GM21367 (cell line): ENCODE measurements around the gene RCSD1.
"Not testable (repeated sequence)": the region's sequence is repeated elsewhere in the genome, so short reads cannot be mapped to it uniquely, and the experiment has no call there.

ENCODE experiments used
- ATAC-seq: cut with Tn5 transposase; IDR thresholded peaks from one replicate; pipeline ENCODE4 v1.9.1; 2021; ENCODE audit not compliant: unreplicated experiment

Gene RCSD1

GRCh38 chr1:167629681-167630567 lies at the start of gene RCSD1:
TSS of gene RCSD1 (plus strand) at chr1:167630232. CDS start at chr1:167630424, 192 bp downstream.
- ATAC-seq: no peak

DNA sequence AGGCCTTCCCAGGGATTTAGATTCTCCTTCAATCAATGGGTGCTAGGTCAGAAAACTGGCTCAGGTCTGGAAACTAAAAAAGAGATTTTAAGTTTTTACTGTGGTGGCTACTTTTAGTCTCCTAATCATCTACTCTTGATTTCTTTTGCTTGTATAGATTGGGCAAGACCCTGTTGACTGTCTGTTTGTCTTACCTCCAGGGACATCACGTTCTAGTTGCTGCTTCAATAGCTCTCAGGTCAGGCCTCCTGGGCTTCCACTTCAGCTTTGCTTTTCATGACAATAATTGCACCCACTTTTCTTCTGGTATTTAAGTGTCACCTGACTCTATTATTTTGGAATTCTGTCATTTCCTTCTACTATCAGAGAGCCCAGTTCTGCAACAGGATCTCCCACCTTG lies 48.0 kb upstream of the RCSD1 start:
- ATAC-seq: no peak

- ATAC-seq: no peak
These were observed 47.3 kb upstream of the RCSD1 start for GRCh38 chr1:167582722-167583121.

DNA sequence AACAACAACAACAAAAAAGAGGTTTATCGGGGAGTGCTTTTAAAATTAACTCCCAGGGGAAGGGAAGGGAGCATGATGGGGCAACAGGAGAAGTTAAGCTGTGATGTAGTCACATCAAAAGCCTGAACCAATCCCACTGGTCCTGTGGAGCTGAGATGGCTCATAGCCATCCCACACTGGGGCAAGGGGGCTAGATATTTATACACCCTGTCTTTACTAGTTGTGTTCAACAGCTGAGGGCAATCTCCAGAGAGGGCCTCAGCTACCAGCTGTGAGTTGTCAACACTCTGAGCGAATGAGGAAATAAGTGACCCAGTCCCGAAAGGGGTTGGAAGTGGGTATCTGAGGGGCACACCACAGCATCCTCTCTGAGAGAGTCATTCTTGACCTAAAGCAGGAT lies 45.5 kb upstream of the RCSD1 start:
- ATAC-seq: no peak

DNA sequence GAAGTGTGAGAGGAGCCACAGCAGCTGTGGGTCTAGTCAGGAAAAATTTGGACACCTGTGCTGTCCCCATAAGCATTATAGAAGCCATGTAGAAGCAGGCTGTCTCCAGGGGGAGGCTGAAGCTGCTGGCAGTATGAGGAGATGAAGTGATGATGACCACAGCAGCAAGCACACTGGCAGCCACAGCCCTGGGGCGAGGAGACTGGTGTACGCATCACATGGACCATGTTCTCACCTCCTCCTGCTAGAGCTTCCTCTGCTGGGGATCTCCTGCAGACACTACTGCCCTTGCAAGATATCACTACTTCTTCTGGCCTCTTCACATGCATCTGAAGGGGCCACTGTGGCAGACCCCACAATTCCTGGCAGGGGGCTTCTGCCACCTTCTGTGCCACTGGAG lies 42.7 kb upstream of the RCSD1 start:
- no peak for ATAC-seq

- no peak for ATAC-seq
These were observed 42.2 kb upstream of the RCSD1 start for GRCh38 chr1:167587872-167588271.

DNA sequence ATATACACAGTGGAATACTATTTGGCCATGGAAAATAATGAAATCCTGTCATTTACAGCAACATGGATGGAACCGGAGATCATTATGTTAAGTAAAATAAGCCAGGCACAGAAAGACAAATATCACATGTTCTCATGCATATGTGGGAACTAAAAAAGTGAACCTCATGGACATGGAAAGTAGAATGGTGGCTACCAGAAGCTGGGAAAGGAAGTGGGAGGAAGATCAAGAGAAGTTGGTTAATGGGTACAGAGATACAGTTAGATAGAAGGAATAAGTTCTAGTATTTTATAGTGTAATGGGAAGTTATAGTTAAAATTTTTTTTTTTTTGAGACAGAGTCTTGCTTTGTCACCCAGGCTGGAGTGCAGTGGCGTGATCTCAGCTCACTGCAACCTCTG lies 41.7 kb upstream of the RCSD1 start:
- ATAC-seq: no peak

GRCh38 chr1:167592475-167592874 lies 37.6 kb upstream of the RCSD1 start:
- ATAC-seq: no peak

GRCh38 chr1:167593860-167594259 lies 36.2 kb upstream of the RCSD1 start:
- ATAC-seq: no peak

GRCh38 chr1:167594822-167595221 lies 35.2 kb upstream of the RCSD1 start:
- ATAC-seq: no peak

- peak; percentile 77 for ATAC-seq
These were observed 30.0 kb upstream of the RCSD1 start for GRCh38 chr1:167599957-167600581.

DNA sequence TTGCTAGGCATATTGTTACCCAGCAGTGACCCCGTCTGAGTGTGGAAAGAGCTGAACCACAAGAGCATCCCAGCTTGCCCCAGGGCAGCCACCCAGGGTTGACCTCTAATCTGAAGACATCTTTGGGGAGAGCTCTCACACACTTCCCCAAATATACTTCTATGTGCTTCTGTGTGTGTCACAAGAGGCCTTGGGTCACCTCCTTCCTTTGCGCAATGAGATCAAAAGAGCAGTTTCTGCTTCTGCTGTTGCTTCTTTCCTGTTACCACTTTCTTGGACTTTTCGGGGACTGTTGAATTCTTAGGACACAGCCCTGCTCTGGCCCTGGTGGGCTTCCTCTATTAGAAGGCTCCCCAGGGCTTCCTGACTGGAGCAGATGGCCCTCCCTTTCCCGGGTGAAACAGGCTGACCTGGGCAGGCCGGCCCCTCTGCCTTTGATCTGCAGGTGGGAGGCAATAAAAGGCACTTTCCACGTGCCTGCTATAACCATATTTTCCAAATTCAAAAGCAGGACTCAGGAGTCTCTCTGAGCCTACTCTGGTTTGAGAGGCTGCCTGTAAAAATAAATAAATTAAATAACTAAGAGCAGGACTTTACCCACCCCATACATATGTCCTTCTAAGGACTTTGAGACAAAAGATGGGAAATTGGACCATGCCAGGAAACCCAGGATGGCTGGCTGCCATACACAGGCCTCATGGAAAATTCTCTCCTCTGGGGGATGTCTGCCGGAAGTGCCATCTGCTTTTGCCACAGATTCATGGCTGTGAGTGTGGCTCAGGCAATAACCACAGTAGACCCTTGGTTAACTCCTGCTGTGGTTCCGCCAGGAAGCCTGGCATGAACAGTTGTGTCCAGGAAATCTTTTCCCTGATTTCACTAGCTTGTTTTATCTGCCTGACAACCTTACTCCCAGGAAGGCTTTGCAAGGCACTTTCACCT lies 28.3 kb upstream of the RCSD1 start:
- ATAC-seq: no peak

GRCh38 chr1:167602840-167603239 lies 27.2 kb upstream of the RCSD1 start:
- no peak for ATAC-seq

DNA sequence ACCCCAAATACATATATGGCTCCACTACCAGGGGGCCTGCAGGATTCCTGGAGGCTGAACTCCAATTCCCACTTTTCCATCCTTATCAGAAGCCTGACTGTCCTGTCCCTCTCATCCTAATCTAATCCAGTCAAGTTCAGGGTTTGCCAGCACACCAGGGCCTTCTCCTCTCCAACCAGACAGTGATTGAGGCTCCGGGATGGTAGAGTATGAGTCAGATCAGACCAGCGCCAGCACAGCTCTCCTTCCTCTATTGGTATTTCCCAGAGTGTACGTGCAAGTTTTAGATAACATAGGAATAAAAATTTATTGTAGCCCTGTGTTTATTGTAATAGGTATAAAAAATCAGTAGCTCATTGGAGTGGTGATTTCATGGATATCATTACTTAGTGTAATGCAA lies 24.5 kb upstream of the RCSD1 start:
- no peak for ATAC-seq

GRCh38 chr1:167611983-167612382 lies 18.0 kb upstream of the RCSD1 start:
- ATAC-seq: no peak

DNA sequence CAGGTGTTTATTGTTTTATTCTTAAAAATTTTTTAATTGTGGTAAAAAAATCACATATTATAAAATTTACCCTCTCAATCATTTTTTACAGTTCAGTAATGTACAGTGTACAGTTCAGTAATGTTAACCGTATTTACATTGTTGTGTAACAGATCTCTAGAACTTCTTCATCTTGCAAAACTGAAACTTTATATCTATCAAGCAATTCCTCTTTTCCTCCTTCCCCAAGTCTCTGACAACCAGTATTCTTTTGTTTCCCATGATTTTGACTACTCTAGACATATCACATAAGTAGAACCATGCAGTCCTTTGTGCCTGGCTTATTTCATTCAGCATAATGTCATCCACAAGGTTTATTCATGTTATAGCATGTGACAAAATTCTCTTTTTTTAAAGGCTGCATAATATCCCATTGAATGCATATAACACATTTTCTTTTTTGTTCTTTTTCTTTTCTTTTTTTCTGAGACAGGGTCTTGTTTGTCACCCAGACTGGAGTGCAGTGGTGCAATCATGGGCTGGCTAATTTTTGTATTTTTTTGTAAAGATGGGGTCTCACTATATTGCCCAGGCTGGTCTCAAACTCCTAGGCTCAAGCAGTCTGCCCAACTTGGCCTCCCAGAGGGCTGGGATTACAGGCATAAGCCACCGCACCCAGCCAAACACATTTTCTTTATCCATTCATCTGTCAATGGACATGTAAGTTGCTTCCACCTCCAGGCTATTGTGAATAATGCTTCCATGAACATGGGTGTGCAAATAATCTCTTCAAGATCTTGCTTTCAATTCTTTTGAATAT lies 17.2 kb upstream of the RCSD1 start:
- no peak for ATAC-seq

GRCh38 chr1:167613984-167614383 lies 16.0 kb upstream of the RCSD1 start:
- not testable (repeated sequence) for ATAC-seq

DNA sequence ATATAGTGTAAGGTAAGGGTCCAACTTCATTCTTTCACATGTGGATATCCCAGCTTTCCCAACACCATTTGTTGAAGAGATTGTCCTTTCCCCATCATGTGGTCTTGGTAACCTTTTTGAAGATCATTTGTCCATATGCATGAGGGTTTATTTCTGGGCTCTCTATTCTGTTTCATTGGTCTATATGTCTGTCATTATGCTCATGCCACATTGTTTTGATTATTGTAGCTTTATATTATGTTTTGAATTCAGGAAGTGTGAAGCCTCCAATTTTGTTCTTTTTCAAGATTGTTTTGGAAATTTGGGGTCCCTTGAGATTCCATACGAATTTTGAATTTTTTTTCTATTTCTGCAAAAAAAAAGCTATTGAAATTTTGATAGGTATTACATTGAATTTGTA lies 15.2 kb upstream of the RCSD1 start:
- no peak for ATAC-seq

DNA sequence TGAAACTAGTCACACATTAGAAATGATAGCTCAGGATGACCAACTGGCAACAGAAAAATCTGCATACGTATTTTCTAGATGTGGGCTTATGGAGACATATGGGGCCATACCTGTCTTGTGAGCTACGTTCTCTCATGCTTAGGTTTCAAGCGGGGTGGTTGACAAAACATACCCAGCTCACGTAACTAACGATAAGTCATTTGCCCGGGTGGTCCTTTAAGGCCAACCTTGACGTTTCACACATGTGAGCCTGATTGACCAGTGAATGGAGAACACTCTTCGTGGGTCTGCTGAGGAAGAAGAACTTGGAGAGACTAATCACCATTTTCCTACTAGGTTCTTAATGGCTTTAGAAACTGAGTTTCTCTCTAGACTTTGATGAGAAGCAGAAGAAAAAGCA lies 13.5 kb upstream of the RCSD1 start:
- ATAC-seq: no peak
